Spinal cord (tissue), 4 donors: ENCODE results near the gene PSD4. TPM values are rescaled to one million over a fixed set of nuclear protein-coding genes. Genes with fewer than 3 reads are reported as not detected.

Source experiments
- polyA plus RNA-seq, 2 donors: library from polyadenylated mRNA; unstranded; fragments of 120-200 nt; gene quantifications; one replicate each; pipeline ENCODE4 v1.2.1, GENCODE V29; 2013; ENCODE audit not compliant: insufficient read length in 2 of 2
- total RNA-seq, 2 donors: library from RNA; depleted of rRNA in 1 of 2; stranded (reverse); fragments of 120-200 nt in 1 of 2; fragments of >200 nt in 1 of 2; gene quantifications; one replicate each; pipeline versions ENCODE4 v1.2.3 to v1.2.4, GENCODE V29; 2013 to 2014

The PSD4 gene
- total and polyA plus RNA-seq, 4 donors = 4.2 to 7.1 (median 5.9) TPM

Other genes with a start within 250 kb of the PSD4 start
- gene IL36G, start 196.0 kb upstream of the PSD4 start, total RNA-seq = under 1 TPM in 1 of 2 donors, not detected in 1; 0.28 TPM
- gene IL36G, start 196.0 kb upstream of the PSD4 start, polyA plus RNA-seq = under 1 TPM; 0.18 to 0.29 TPM
- not detected for gene IL36A, start 168.5 kb upstream of the PSD4 start, total RNA-seq
- gene IL36A, start 168.5 kb upstream of the PSD4 start, polyA plus RNA-seq = not detected
- not detected for gene IL36B, start 121.1 kb upstream of the PSD4 start, total RNA-seq
- gene IL36B, start 121.1 kb upstream of the PSD4 start, polyA plus RNA-seq = not detected
- gene IL36RN, start 114.8 kb upstream of the PSD4 start, total RNA-seq = under 1 TPM in 1 of 2 donors, not detected in 1; 0.11 TPM
- not detected for gene IL36RN, start 114.8 kb upstream of the PSD4 start, polyA plus RNA-seq
- not detected for gene IL1F10, start 106.0 kb upstream of the PSD4 start, total RNA-seq
- gene IL1F10, start 106.0 kb upstream of the PSD4 start, polyA plus RNA-seq = not detected
- gene IL1RN, start 46.4 kb upstream of the PSD4 start, total RNA-seq = 1 to 10 TPM in 1 of 2 donors, under 1 TPM in 1; 0.44 to 1.8 TPM
- under 1 TPM; 0.24 to 0.30 TPM for gene IL1RN, start 46.4 kb upstream of the PSD4 start, polyA plus RNA-seq
- gene PAX8, start 105.0 kb downstream of the PSD4 start, total RNA-seq = 1 to 10 TPM; 3.7 to 7.0 TPM
- gene PAX8, start 105.0 kb downstream of the PSD4 start, polyA plus RNA-seq = 10 to 100 TPM; 25.1 to 42.7 TPM